Measurements from ENCODE around the gene ANK2.

DNA sequence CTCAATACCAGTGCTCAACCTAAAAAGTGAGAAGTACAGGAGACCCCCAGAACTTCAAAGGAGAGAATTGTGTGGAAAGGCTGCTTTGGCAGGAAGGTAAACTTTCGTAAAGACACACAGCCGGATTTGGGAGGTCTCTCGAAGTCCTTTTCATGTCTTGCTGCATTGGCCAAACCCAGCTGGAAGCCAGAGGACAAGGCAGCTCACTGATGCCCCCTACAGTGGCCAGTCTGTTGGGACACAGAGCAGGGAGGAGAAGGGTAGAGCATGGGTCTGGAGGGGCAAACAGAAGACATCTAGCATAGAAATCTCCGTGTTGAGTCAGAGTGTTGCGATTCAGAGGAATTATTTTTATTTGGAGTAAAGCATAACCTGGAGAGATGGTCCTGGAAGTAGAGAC is 198.9 kb downstream of the ANK2 start:
- TF ChIP-seq, protein P1, sequence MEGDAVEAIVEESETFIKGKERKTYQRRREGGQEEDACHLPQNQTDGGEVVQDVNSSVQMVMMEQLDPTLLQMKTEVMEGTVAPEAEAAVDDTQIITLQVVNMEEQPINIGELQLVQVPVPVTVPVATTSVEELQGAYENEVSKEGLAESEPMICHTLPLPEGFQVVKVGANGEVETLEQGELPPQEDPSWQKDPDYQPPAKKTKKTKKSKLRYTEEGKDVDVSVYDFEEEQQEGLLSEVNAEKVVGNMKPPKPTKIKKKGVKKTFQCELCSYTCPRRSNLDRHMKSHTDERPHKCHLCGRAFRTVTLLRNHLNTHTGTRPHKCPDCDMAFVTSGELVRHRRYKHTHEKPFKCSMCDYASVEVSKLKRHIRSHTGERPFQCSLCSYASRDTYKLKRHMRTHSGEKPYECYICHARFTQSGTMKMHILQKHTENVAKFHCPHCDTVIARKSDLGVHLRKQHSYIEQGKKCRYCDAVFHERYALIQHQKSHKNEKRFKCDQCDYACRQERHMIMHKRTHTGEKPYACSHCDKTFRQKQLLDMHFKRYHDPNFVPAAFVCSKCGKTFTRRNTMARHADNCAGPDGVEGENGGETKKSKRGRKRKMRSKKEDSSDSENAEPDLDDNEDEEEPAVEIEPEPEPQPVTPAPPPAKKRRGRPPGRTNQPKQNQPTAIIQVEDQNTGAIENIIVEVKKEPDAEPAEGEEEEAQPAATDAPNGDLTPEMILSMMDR (IDR thresholded peaks at IDR 0.05 in 4 of 5, conservative IDR thresholded peaks at IDR 0.05 in 1 of 5): peak in 4 of 5 experiments; percentile 9 to 40 (median 22)
- TF ChIP-seq POLR2A (IDR thresholded peaks at IDR 0.05): no peak
